Lung (tissue), 12 donors: ENCODE results near the gene SUSD1. TPM values are rescaled to one million over a fixed set of nuclear protein-coding genes. Genes with fewer than 3 reads are reported as not detected.

ENCODE experiments used
- ATAC-seq: fragments of 200-7000 bp; cut with Tn5 transposase; one replicate; pipeline ENCODE4 v1.9.1; 2020; ENCODE audit warnings: moderate number of reproducible peaks; ENCODE audit not compliant: insufficient read depth, low FRiP score
- DNase-seq, 3 donors: peaks; one replicate each; pipeline ENCODE4 v3.0.0-alpha.2; 2013 to 2017
- H3K27ac ChIP-seq, 2 donors: one replicate each; pipeline ENCODE4 v1.5.1; 2013; ENCODE audit warnings: mild to moderate bottlenecking in 2 of 2, moderate library complexity in 2 of 2, control low read depth in 1 of 2, inconsistent platforms in 1 of 2, low read depth in 1 of 2, low read length in 1 of 2
- H3K27me3 ChIP-seq, 3 donors: one replicate each; pipeline ENCODE4 v1.5.1; 2013; ENCODE audit warnings: low read length in 2 of 3; ENCODE audit not compliant: control insufficient read depth in 3 of 3, insufficient read depth in 3 of 3
- H3K36me3 ChIP-seq, 4 donors: one replicate each; pipeline ENCODE4 v1.5.1; 2013; ENCODE audit warnings: low read length in 4 of 4, mild to moderate bottlenecking in 1 of 4, moderate library complexity in 1 of 4; ENCODE audit not compliant: control insufficient read depth in 4 of 4, insufficient read depth in 4 of 4
- H3K4me1 ChIP-seq, 5 donors: one replicate each; pipeline ENCODE4 v1.5.1; 2013; ENCODE audit warnings: low read length in 5 of 5, mild to moderate bottlenecking in 2 of 5, moderate library complexity in 1 of 5; ENCODE audit not compliant: control insufficient read depth in 5 of 5, insufficient read depth in 5 of 5
- H3K4me3 ChIP-seq: one replicate; pipeline ENCODE4 v1.5.1; 2013; ENCODE audit warnings: mild to moderate bottlenecking, control low read depth, moderate library complexity
- H3K9ac ChIP-seq, 2 donors: one replicate each; pipeline ENCODE4 v1.5.1; 2013; ENCODE audit warnings: low read length in 2 of 2, control low read depth in 1 of 2; ENCODE audit not compliant: insufficient read depth in 1 of 2
- H3K9me3 ChIP-seq, 4 donors: one replicate each; pipeline ENCODE4 v1.5.1; 2013; ENCODE audit warnings: low read length in 3 of 4, mild to moderate bottlenecking in 1 of 4, moderate library complexity in 1 of 4; ENCODE audit not compliant: control insufficient read depth in 4 of 4, insufficient read depth in 3 of 4
- CTCF ChIP-seq: IDR thresholded peaks from 2 replicates; pipeline ENCODE4 v1.5.1; 2012; ENCODE audit warnings: mild to moderate bottlenecking; ENCODE audit errors: control extremely low read depth, extremely low read depth
- WGBS, 2 donors: extraction: QIAGEN DNeasy Blood & Tissue Kit; methylation state at CpG; one replicate each; pipeline ENCODE4 v1.1.7; 2013; 5-methylcytosine and 5-hydroxymethylcytosine counted together
- polyA plus RNA-seq, 2 donors: library from polyadenylated mRNA; stranded (reverse); fragments of 200-250 nt; gene quantifications; one replicate each; pipeline ENCODE4 v1.2.1, GENCODE V29; 2013
- total RNA-seq, 2 donors: library from RNA; depleted of rRNA in 1 of 2; stranded (reverse); fragments of >200 nt in 1 of 2; gene quantifications; one replicate each; pipeline ENCODE4 v1.2.1, GENCODE V29; 2014 to 2021
- donor health status: control.
- donor health status: control.
- donor health status: Bipolar disorder and iron deficiency.
- donor health status: healthy.
- donor health status: DM: yes; HTN: yes; CAD: no.

SUSD1 gene
- total and polyA plus RNA-seq, 4 donors: 4.4 to 26.6 (median 21.1) TPM

- DNase-seq (no peak), ATAC-seq (no peak)
- Histone ChIP-seq H3K9me3 (no peaks in the 10 kb centered on the region), H3K4me1 (peaks cover 0 to 3% (median 0%) of the 10 kb centered on the region in 5 donors), H3K4me3 (no peak overlapping the region), H3K36me3 (no peaks in the 10 kb centered on the region), H3K9ac (no peak overlapping the region), H3K27ac (no peak overlapping the region), H3K27me3 (no peaks in the 10 kb centered on the region)
- WGBS, 2 donors: 94 to 97% methylated on average over 5 of the region's 5 CpGs
- no peak for TF ChIP-seq CTCF
Measured at GRCh38 chr9:112017878-112018277, 157.2 kb downstream of the SUSD1 start.

- 73 to 77% methylated on average over 2 of the region's 2 CpGs for WGBS, 2 donors
- H3K27ac ChIP-seq: no peak overlapping the region
- H3K36me3 ChIP-seq: no peaks in the 10 kb centered on the region
- no peaks in the 10 kb centered on the region for H3K27me3 ChIP-seq
- H3K4me1 ChIP-seq: peaks cover 0 to 12% (median 0%) of the 10 kb centered on the region in 5 donors
- DNase-seq: no peak
- ATAC-seq: no peak
- H3K9me3 ChIP-seq: no peaks in the 10 kb centered on the region
- H3K9ac ChIP-seq: no peak overlapping the region
- H3K4me3 ChIP-seq: no peak overlapping the region
- TF ChIP-seq CTCF: no peak
Measured at GRCh38 chr9:112015736-112016135, 159.4 kb downstream of the SUSD1 start.

GRCh38 chr9:112015149-112015548 is 159.9 kb downstream of the SUSD1 start:
- TF ChIP-seq CTCF: no peak
- WGBS, 2 donors: 90 to 95% methylated on average over 4 of the region's 4 CpGs
- ATAC-seq (no peak), DNase-seq (no peak)
- Histone ChIP-seq H3K27me3 (no peaks in the 10 kb centered on the region), H3K4me3 (no peak overlapping the region), H3K9ac (no peak overlapping the region), H3K4me1 (peaks cover 0 to 12% (median 0%) of the 10 kb centered on the region in 5 donors), H3K9me3 (no peaks in the 10 kb centered on the region), H3K36me3 (no peaks in the 10 kb centered on the region), H3K27ac (no peak overlapping the region)

GRCh38 chr9:112013266-112013665 is 161.8 kb downstream of the SUSD1 start:
- Histone ChIP-seq H3K4me1 (peaks cover 0 to 12% (median 0%) of the 10 kb centered on the region in 5 donors), H3K9me3 (no peaks in the 10 kb centered on the region), H3K9ac (no peak overlapping the region), H3K27me3 (no peaks in the 10 kb centered on the region), H3K27ac (peak overlapping the region in 1 of 2 donors; percentile 89), H3K4me3 (no peak overlapping the region), H3K36me3 (no peaks in the 10 kb centered on the region)
- DNase-seq: no peak
- no peak for ATAC-seq
- WGBS, 2 donors: 64 to 78% methylated on average over 3 of the region's 3 CpGs
- TF ChIP-seq CTCF: no peak
